ENCODE measurements around the gene GSTM5.
"Not testable (repeated sequence)": the region's sequence is repeated elsewhere in the genome, so short reads cannot be mapped to it uniquely, and the experiment has no call there.

- not testable (repeated sequence) for TF ChIP-seq CTCF, POLR2A (IDR thresholded peaks at IDR 0.05)
These were observed 55.1 kb downstream of the GSTM5 start for GRCh38 chr1:109766991-109767636.

Measured in body of pancreas (tissue), 4 donors.